CD4-positive, alpha-beta T cell treated with Interferon alpha-2 for 1 hour (primary cell): ENCODE results near the gene SMIM41.
"Not testable (repeated sequence)": the region's sequence is repeated elsewhere in the genome, so short reads cannot be mapped to it uniquely, and the experiment has no call there.

Source experiments
- DNase-seq, 2 donors: peaks; one replicate each; pipeline ENCODE4 v3.0.0-alpha.2; 2020 to 2022

The SMIM41 gene

DNA sequence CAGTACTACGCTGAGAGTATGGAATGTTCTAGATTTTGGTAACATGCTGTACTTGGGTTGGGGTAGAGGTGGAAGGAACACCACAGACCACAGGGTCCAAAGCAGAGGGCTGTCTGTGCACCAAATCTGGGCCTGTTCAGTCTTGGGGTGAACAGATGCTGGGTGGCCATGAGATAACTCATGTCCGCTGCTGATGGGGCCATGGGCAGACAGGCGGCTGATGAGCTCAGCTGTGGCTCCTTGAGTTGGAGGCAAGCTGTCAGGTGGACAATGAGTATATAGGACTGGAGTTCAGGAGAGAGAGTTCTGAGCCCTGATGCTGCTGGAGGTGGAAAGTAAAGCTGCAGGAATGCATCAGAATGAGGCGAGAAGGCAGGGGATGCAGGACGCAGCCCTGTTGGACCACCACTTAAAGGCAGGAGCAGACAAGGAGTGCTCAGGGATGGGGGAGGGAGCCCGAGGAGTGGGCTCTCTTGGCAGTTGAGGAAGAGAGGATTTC is 6.2 kb downstream of the SMIM41 start:
- no peak for DNase-seq

DNA sequence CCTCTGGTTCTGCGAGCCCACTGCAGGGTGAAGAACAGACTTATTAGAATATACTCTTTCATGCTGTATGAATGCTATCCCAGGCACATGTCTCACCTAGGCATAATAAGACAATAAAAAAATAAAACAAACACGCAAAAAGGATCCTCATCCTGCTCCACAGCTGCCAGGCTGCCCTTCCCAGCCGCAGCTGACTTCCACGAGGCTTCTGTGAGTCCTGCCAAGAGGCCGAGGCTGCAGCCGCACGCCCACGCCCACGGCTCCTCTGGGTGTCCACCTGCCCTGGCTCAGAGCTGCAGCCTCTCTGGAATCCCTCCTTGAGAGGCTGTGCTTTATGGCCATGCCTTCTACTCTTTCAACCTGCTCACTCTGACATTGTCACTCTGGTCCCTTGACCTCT is 6.9 kb downstream of the SMIM41 start:
- DNase-seq: no peak

DNA sequence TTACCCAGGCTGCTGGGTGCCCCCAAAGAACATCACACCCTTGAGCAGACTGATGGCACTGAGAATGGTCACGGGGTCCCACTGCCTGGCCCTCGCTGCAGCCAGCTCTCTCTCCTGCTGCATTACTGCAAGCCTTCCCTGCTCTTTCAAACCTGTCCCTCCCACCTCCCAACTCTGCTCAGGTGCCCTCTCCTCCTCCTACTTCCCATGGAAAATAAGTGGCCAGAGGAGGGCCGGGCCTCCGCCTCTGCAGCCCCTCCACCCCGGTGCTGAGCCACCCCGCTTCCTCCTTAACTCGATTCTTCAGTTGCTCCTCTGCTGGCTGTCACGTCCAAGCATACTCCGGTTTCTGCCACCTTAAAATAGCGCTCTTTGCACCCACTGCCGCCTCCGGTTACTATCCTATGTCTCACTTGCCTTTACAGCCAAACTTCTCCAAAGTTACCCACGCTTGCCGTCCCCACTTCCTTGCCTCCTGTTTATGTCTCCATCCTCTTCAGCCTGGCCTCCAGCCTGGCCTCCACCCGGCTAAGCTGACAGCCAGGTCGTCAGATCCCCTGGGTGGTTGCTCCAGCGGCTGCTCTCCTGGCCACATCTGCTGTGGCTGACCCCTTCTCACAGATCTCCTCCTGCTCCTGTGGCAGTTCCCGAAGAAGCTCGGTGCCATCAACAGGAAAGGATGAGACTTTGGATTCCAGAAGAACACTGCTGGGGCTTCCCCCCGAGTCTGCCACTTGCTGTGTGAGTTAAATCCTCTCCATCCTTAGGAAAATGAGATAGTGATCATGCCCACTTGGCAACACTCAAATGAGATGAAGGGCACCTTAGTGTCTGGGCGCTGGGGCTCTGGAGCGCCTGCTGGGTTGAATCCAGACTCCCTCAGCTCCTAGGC is 7.7 kb downstream of the SMIM41 start:
- no peak for DNase-seq

DNA sequence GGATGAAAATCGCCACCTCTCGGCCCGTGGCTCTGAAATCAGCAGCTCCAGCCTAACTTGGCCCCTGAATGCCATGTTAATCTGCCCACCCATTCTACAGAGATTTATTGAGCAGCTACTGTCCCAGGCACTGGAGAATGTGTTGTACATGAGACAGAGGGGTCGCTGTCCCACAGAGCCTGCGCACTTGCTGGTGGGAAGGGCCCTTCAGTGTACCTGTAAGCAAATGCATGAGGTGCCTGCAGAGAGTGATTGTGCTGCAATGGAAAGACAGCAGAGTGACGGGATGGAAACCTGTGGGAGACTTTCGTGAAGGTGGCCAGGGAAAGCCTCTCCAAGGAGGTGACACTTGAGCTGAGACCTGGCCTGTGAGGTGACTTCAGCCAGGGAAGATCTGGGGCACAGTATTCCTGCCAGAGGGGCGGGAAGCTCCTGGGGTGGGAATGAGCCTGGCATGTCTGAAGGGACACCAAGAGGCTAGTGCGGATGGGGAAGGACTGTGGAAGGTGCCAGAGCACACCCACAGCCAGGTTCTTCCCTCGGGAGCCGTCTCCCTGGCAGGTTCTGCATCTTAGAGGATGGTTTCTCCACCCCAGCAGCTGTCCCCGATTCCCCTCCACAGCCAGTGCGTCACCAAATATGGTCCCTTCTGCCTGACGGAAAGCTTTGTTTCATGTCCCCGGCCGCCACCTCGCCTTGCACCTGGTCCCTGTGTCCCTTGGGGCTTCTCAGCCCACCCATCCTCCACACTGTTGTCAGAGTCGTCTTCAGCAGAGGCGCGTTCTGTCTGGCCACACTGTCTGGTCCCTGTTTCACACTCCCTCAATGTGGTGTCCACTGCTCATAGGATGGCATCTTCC is 8.7 kb downstream of the SMIM41 start:
- peak in 1 of 2 donors; percentile 32 for DNase-seq

DNA sequence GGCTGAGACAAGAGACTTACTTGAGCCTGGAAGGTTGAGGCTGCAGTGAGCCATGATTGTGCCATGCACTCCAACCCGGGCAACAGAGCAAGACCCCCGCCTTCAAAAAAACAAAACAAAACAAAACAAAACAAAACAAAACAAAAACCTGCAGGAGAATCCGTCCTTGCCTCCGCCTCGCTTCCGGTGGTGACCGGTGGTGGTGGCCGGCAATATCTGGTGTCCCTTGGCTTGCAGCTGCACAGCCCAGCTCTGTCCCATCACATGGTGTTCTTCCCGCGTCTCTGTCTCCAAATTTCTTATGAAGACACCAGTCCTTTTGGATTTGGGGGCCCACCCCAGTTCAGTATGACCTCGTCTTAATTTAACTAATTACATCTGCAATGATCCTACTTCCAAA is 10.0 kb downstream of the SMIM41 start:
- no peak for DNase-seq

DNA sequence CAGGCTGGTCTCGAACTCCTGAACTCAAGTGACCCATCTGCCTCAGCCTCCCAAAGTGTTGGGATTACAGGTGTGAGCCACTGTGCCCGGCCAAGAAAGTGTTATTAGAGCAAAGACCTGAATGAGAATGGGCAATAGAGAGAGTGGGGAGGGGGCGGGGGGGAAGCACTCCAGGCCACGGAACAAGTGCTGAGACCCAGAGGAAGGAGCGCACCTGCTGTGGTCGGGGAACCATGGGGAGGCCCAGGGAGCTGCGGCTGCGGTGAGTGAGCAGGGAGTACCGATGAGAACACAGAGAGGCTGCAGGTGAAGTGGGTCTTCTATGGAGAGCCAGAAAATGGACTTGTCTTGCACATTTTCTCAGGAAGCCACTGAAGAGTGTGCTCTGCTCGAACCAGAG is 10.8 kb downstream of the SMIM41 start:
- DNase-seq: no peak

DNA sequence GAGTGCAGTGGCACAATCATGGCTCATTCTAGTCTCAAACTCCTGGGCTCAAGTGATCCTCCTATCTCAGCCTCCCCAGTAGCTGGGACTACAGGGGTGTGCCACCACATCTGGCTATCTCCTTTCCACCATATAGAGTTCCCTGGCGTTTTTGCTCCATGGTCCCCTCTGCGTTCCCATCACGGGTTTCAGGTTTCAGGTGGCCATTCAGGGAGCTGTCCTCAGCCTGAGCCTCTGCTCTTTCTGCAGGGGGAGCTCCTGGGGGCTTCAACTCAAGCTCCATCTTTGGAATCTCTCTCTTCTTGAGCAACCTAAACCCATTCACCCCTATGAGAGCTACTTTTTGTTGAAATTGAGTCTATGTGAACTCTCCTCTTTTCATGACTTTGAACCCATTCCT is 11.6 kb downstream of the SMIM41 start:
- no peak for DNase-seq

DNA sequence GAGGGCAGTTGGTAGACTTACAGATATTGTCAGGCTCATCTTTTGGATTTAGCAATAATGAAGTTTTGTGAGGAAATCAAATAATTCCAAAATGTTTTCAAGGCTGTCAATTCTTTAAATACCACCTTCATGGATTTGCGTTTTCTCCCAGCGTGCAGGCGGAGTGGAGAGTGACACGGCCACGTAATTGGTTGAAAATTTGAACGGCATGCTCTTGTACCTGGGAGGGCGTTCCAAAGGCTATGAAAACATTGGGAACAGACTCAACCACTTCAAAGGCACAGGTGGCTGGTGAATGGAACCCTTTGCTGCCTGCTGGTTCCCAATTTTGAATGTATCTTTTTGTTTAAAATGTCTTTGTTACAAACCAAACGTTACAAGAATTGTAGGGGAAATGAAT is 12.4 kb downstream of the SMIM41 start:
- no peak for DNase-seq

DNA sequence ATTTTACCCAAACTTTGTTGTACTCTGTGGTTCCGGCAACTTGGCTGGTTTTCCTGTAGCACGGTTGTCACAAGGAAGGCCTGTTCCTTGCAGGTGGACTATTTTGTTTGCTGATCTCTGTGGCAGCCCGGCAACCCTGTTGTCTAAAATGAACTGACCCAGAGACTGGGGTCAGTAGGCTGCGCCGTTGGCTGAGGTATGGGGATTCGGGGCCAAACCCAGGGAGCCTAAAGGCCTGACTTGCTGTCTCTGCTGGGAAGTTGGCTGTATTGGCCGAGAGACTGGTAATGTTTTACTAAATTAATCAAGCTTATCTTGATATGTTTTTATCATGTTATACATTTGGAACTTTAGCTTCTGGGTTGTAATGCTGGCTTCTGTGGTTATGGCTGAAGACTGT is 13.8 kb downstream of the SMIM41 start:
- DNase-seq: no peak

DNA sequence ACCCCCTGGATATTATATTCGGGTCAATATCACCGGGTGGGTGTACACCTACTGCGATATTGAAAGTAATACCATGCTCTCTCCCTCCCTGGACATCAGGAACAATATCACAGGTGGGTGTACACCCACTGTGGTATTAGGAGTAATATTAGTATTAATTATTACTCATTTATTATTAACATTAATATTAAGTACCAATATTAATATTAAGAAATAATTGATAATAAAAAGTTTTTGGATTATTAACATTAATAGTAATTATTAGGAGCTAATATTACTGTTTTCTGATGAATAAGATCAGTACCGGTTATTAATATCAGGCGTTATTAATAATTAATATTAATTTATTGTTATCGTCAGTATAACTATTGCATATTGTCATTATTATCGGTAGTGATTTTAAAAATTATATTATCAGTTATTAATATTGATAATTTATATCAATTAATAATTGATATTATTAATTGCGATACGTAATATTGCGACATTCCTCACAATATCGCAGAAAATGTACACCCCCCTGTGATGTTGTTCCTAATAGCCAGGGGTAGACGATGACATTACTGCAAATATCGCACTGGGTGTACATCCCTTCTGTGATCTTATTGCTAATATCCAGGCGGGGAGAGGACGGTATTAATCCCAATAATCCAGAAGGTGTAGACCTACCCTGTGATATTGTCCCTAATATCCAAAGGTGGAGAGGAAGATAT is 17.0 kb downstream of the SMIM41 start:
- DNase-seq: no peak

DNA sequence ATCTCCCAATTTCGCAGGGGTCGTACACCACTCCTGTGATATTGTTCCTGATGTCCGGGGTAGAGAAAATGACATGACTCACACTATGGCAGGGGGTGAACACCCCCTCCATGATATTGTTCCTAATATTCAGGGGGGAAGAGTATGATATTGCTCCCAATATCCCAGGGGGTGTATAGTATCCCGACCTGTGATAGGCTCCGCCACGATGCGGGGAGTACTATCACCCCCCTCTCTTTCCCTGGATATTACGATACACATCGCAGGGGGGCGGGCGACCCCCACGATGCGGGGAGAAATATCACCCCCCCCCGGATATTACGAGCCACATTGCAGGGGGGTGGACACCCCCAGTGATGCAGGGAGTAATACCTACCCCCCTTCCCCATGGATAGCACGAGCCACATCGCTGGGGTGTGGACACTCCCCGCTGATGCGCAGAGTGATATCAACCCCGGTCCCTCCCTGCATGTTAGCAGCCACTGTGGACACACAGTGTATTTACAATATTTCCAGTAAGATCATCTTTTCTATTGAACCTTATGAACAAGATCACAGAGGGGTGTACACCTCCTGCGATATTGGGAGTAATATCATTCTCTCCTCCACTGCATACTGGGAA is 17.7 kb downstream of the SMIM41 start:
- no peak for DNase-seq

DNA sequence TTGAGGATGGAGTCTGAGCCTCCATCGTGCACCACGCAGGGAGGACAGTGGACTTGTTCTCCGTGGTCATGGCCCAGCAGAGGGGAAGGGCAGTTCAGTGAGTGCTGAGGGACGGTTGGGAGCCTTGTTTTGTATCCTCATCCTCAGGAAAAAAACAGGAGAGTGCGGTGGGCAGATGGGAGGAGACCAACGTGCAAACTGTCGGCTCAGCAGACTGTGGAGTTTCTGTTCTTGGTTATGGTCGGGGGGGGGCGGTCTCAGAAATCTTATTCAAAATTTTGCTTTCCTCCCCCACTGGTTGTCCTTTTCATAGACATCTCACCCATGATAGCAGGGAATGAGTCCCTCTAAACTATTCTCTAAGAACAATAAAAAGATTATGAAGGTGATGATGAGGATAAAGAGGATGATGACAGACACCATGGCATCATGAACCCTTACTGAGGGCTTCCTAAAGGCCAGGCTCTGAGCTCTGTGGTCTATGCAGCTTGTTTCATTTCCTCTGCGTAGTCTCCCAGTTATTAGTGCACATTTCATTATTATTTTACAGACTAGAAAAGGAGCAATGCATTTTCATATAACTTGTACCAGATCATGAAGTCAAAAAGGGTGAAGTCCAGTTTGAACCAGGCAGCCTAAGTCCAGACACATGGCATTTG is 25.1 kb downstream of the SMIM41 start:
- not testable (repeated sequence) for DNase-seq

DNA sequence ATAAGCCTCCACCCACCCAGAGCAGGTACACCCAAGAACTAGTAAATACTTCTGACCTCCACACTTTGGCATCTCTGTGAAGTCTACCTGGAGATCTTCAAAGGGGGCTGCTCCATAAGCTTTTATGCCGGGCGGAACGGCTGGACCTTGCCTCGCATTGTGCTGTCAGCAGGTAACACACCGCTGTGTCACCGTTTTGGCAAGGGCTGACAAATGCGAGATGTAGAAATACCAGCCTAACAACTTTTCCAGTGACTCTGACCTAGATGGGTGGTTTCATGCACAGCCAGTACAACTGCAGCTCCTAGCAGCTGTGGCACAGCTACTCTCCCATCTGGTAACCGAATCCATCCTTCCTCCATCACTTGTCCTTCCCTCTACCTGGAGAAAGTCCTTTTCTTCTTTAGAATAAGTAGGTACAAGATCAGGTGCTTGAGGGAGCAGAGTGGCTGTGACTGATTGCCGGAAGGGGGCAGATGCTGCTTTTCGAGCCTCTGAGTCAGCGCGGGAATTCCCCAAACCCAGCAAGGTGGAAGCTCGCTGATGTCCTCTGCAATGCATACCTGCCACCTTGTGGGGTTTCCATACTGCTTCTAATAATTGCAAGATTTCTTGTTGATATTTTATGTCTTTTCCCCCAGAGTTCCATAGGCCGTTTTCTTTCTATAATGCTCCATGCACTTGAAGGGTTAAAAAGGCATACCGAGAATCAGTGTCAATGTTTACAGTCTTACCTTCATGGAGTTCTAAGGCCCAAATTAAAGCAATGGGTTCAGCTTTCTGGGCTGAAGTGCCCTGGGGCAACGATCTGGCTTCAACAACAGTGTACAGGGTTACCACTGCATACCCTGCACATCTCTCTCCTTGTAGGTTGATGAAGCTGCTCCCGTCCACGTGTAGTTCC is 37.0 kb downstream of the SMIM41 start:
- DNase-seq: peak; percentile 59 to 74

DNA sequence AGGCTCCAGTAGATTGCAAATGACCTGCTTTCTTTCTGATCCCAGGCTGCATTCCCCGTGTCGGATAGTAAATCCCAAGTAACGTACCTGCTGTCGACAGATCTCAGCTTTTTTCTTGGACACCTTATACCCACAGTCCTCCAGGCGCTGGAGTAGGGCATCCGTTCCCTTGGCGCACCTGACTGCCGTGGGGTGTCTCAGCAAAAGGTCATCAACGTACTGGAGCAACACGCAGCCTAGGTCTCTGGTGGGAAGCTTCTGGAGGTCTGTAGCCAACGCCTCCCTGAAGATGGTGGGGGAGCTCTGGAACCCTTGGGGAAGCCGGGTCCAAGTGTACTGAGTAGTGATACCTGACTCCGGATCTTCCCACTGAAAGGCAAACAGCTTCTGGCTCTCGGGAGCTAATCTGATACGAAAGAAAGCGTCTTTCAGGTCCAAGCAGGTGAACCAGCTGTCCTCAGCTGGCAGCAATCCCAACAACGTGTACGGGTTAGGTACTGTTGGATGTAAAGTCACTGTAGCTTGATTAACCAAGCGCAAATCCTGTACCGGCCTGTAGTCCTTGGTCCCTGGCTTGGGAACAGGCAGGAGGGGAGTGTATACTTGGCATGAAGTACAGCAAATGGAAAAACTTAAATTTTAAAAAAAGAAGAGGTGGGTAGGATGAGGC is 38.4 kb downstream of the SMIM41 start:
- DNase-seq: not testable (repeated sequence)

DNA sequence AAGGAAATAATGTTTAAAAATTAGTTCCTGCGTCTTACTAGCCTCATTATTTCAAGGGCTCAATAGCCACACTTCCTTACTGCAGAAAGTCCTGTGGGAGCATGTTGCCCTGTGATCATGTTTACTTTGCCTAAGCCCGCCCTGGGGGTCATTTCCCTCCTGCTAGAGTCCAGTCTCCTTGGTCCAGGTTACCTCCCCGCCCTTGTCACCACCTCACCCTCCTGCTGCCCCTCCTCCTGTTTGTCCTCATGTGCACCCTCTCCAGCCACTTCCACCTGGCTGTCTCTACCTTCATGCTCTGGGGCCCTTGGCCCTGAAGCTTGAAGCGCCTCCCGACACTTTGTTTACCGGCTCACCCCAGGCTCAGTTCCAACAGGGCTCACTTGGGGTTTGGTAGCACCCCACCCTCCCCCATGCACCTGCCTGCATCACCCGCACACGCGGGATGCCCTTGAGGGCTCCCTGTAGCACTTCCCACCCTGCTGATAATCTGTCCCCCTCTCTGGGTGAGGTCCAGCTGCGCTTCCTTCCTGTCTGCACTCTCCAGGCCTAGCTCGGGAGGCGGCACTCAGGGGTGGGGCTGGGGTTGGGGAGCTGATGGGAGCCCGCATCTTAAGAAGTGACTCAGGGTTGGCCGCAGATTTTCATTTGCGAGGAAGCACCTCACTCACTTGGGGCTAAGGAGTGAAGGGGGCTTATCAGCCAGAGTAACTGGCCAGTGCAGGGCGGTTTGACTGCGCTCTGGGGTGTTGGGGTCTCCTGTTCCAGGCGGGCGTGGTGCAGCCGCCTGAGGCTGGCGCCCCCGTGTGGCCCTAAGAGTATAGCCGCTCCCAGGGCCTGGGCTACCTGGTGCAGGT is 40.1 kb downstream of the SMIM41 start:
- peak; percentile 14 to 47 for DNase-seq

DNA sequence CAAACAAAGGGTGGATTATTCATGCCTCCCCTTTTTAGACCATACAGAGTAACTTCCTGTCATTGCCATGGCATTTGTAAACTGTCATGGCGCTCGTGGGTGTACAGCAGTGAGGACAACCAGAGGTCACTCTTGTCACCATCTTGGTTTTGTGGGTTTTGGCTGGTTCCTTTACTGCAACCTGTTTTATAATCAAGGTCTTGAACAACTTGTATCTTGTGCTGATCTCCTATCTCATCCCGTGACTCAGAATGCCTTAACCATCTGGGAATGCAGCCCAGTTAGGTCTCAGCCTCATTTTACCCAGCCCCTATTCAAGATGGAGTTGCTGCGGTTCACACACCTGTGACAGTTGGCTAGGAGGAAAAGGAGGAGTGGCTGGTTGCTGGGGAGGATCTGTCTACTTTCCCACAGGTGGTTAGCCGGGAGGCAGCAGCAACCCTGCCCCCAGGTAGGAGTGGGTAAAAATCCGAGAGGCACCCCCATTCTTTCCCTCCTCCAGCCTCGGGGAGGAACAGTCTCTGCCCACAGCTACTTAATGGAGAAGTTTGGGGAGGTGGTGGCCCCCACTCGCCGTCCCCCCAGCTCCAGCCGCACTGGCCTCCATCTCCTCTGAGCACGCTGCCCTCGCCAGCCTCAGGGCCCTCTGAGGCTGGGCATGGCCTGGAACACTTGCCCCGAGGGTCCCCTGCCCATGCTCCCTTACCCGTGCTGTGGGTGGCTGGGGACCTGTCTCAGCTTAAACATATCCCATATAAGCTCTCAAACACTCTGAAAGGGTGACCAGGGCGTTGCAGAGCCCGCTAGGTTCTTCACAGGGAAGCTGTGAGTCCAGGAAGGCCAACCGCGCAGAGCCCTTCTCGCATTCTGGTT is 41.7 kb downstream of the SMIM41 start:
- DNase-seq: no peak

DNA sequence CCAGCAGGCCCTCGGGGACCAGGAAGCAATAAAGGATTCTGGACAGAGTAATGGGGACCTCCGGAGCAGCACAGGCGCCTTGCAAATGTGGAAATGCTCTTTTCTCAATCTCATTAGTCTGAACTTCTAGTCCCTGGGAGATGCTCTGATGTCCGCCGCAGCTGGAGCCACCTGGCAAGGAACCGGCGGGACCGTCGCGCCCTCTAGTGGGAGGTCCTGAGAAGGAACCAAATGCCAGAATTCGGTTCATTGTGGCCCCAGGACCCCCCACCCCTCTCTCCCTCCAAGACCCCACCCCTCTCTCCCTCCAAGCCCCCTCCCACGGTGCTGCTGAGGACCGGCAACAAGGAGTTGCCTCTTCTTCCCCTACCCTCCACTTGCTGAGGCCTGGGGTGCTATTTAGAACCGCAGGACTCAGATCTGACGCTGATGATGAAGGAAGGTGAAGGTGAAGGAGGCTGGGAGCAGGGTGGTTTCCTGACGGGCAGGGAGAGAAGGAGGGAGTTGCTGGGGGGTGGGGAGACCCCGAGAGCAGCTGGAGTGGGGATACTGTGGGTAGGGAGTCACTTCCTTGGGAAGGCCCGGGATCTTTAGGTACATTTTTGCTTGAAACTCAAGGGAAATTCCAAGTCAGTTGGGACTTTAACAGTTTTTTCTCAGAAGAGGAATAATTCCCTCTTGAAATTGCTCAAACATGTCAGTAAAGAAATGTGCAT is 42.5 kb downstream of the SMIM41 start:
- DNase-seq: peak; percentile 54 to 62

DNA sequence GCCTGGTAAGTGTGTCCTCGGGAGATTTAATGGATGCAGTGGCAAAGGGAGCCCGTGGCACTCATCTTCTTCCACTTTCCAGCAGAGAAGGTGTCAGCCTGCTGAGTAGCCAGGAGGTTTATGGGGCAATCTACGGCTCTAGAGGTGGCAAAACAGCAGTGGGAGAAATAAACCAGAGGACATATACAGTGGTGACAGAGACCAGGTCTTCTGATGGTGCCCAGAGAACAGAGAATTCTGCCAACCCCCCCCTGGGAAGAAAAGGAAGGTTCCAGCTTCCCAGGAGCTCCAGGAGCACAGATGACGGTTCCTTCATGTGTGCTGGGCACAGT is 43.0 kb downstream of the SMIM41 start:
- no peak for DNase-seq
